Uterus (tissue), 4 donors: Measurements from ENCODE around the gene ANKRD52. TPM values are rescaled to one million over a fixed set of nuclear protein-coding genes. Genes with fewer than 3 reads are reported as not detected.

ENCODE experiments used
- DNase-seq, 2 donors: peaks; one replicate each; pipeline ENCODE4 v3.0.0-alpha.2; 2019 to 2020
- H3K27ac ChIP-seq, 2 donors: fragments of 200-600 bp; sonication (generic); 1 replicate in 1 of 2; 2 replicates in 1 of 2; pipeline ENCODE4 v1.5.1; 2016 to 2018
- H3K27me3 ChIP-seq, 2 donors: fragments of 200-600 bp; sonication (generic); one replicate each; pipeline ENCODE4 v1.5.1; 2018 to 2019; ENCODE audit warnings: control low read depth in 1 of 2
- H3K36me3 ChIP-seq, 2 donors: fragments of 200-600 bp; sonication (generic); one replicate each; pipeline ENCODE4 v1.5.1; 2019; ENCODE audit warnings: control low read depth in 1 of 2
- H3K4me1 ChIP-seq, 2 donors: fragments of 200-600 bp; sonication (generic); one replicate each; pipeline ENCODE4 v1.5.1; 2018 to 2019; ENCODE audit warnings: control low read depth in 1 of 2
- H3K4me3 ChIP-seq, 2 donors: fragments of 200-600 bp; sonication (generic); 1 replicate in 1 of 2; 2 replicates in 1 of 2; pipeline ENCODE4 v1.5.1; 2018 to 2019; ENCODE audit warnings: mild to moderate bottlenecking in 1 of 2
- H3K9me3 ChIP-seq, 2 donors: fragments of 200-600 bp; sonication (generic); one replicate each; pipeline ENCODE4 v1.5.1; 2019; ENCODE audit warnings: control low read depth in 1 of 2
- POLR2A ChIP-seq, 2 donors: fragments of 450-650 bp; IDR thresholded peaks; one replicate each; pipeline ENCODE4 v1.6.1; 2016; ENCODE audit warnings: antibody characterized with exemption in 2 of 2, mild to moderate bottlenecking in 1 of 2, moderate library complexity in 1 of 2
- intact Hi-C: fragments of 100-400 bp; cut with DNase I; formaldehyde crosslinking; loops from one replicate; pipeline ENCODE4 v1.15.1; 2023; ENCODE audit warnings: low total_unique reads
- total RNA-seq, 4 donors: library from RNA; depleted of rRNA in 3 of 4; stranded (reverse); fragments of >200 nt in 3 of 4; gene quantifications; one replicate each; pipeline versions ENCODE4 v1.1.0 to v1.2.4, GENCODE V29; 2014 to 2023
- TF ChIP-seq, protein P1 (sequence below), 4 experiments: fragments of 200-600 bp in 2 of 4; fragments of 450-650 bp in 2 of 4; sonication (generic) in 2 of 4; IDR thresholded peaks; one replicate each; pipeline ENCODE4 v1.5.1; 2016 to 2019; ENCODE audit warnings: antibody characterized with exemption in 4 of 4, mild to moderate bottlenecking in 2 of 4, moderate library complexity in 1 of 4
- donor health status: DM: yes; HTN: yes; CAD: no.

Gene ANKRD52
- total RNA-seq, 4 donors from 2014 or later = 0.88 to 35.4 (median 15.5) TPM

DNA sequence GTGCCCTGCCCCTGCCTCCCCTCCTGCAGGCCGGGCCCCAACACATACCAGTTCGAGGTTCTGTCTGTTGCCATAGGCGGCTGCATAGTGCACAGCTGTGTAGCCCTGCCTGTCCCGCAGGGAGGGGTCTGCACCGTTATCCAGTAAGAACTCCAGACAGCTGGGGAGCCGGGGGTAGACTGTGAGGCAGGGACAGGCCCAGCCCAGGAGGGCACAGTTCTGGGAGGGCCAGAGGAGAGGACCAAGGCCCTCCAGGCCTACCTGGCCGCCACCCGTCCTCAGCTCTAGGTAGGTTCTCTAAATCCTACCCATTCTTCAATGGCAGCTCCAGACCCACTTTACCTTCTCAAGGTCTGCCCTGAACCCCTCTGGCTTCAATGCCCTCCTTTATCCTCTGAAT lies 9.5 kb downstream of the ANKRD52 start:
- no peaks in the 10 kb centered on the region for H3K36me3 ChIP-seq
- no peak for DNase-seq

DNA sequence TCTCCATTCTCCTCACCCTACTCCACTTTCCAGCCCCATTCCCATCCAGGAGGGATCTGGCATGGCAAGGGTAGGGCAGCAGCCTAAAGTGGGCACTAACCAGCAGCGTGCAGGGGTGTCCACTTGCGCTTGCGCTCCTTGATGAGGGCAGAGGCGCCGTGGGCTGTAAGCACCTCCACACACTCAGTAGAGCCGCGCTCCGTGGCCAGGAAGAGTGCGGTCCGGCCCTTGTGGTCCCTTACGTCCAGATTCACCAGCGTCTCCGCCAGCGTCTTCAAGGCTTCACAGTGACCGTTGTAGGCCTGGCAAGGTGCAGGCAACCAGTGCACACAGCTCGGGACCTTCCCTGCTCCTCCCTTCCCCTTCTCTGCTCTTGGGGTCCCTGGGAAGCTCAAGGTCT lies 10.3 kb downstream of the ANKRD52 start:
- Histone ChIP-seq H3K9me3 (no peaks in the 10 kb centered on the region), H3K4me3 (no peak overlapping the region), H3K27ac (no peak overlapping the region), H3K27me3 (no peaks in the 10 kb centered on the region), H3K4me1 (no peaks in the 10 kb centered on the region), H3K36me3 (no peaks in the 10 kb centered on the region)
- intact Hi-C loops = no loop called here
- TF ChIP-seq, protein P1, sequence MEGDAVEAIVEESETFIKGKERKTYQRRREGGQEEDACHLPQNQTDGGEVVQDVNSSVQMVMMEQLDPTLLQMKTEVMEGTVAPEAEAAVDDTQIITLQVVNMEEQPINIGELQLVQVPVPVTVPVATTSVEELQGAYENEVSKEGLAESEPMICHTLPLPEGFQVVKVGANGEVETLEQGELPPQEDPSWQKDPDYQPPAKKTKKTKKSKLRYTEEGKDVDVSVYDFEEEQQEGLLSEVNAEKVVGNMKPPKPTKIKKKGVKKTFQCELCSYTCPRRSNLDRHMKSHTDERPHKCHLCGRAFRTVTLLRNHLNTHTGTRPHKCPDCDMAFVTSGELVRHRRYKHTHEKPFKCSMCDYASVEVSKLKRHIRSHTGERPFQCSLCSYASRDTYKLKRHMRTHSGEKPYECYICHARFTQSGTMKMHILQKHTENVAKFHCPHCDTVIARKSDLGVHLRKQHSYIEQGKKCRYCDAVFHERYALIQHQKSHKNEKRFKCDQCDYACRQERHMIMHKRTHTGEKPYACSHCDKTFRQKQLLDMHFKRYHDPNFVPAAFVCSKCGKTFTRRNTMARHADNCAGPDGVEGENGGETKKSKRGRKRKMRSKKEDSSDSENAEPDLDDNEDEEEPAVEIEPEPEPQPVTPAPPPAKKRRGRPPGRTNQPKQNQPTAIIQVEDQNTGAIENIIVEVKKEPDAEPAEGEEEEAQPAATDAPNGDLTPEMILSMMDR (IDR thresholded peaks at IDR 0.05) = no peak
- TF ChIP-seq POLR2A (IDR thresholded peaks at IDR 0.05) = no peak
- DNase-seq = no peak

More for the DNA sequence above, 9.5 kb downstream of the ANKRD52 start:
- Histone ChIP-seq H3K27me3 (no peaks in the 10 kb centered on the region), H3K27ac (no peak overlapping the region), H3K9me3 (no peaks in the 10 kb centered on the region), H3K4me3 (no peak overlapping the region), H3K4me1 (no peaks in the 10 kb centered on the region)
- TF ChIP-seq, protein P1 (IDR thresholded peaks at IDR 0.05) = no peak
- TF ChIP-seq POLR2A (IDR thresholded peaks at IDR 0.05) = no peak
- intact Hi-C loops = no loop called here

DNA sequence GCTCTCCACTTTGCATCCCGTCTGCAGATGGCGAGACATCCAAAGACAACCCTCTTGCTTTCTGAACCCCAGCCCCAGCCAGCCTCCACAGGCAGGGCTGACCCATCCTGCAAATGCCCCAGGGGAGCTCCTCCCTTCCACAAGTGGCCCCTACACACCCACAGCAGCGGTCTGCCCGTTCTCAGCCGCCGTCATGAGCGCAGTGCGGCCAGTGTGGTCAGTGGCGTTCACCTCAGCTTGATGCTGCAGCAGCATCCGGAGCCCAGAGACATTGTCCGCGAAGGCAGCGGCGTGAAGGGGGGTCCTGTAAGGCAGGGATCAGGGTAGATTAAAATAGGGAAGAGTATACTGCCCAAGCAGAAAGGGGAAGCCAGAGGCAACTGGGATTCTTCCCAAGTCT lies 13.7 kb downstream of the ANKRD52 start:
- Histone ChIP-seq H3K36me3 (no peaks in the 10 kb centered on the region), H3K4me3 (no peak overlapping the region), H3K9me3 (no peaks in the 10 kb centered on the region), H3K27me3 (no peaks in the 10 kb centered on the region), H3K4me1 (no peaks in the 10 kb centered on the region), H3K27ac (no peak overlapping the region)
- intact Hi-C loops = no loop called here
- TF ChIP-seq, protein P1 (IDR thresholded peaks at IDR 0.05) = no peak
- no peak for TF ChIP-seq POLR2A (IDR thresholded peaks at IDR 0.05)
- no peak for DNase-seq

DNA sequence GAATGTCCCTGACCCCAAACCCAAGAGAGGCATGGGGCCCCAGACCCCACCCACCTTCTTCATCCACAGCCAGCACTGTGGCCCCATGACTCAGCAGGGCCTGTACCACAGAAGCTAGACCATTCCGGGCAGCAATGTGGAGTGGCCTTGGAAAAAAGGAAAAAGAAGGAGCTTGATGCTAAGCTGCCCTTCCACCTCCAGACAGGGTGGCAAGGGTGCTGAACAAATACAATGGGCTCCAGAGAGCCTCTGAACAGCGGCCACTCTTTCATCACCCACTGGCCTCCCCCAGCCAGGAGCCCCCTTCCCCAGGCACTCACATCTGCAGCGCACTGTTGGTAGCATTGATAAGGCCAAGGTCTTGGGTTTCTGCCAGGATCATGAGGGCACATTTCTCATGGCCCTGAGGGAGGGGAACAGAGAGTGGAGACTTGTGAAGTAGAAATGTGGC lies 14.4 kb downstream of the ANKRD52 start:
- H3K36me3 ChIP-seq = no peaks in the 10 kb centered on the region
- no peaks in the 10 kb centered on the region for H3K9me3 ChIP-seq
- no peak overlapping the region for H3K27ac ChIP-seq

DNA sequence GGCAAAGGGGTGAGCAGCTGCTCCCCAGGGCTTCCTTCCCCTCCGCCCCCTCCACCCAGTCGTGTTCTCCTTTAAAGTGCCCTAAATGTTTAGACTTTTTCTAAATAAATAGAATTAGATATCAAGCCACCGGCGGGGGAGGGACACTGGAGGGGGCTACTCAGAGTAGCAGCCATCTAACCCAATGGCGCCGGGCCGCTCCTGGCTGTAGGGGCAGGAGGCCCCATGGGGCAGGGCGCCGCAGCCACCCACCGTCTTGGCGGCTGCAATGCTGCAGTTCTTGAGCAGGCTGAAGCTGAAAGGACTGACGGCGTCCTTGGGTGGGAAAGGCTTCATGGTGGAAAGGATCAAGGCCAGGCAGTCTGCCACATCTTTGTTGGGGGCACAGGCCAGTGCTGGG lies 15.2 kb downstream of the ANKRD52 start:
- no peak for DNase-seq
- H3K9me3 ChIP-seq = no peaks in the 10 kb centered on the region
- no peaks in the 10 kb centered on the region for H3K36me3 ChIP-seq
- H3K4me1 ChIP-seq = no peaks in the 10 kb centered on the region
- H3K27me3 ChIP-seq = no peaks in the 10 kb centered on the region
- H3K4me3 ChIP-seq = no peak overlapping the region
- no peak overlapping the region for H3K27ac ChIP-seq
- intact Hi-C loops = no loop called here
- TF ChIP-seq POLR2A (IDR thresholded peaks at IDR 0.05) = no peak
- TF ChIP-seq, protein P1 (IDR thresholded peaks at IDR 0.05) = no peak

More for the DNA sequence above, 14.4 kb downstream of the ANKRD52 start:
- no peaks in the 10 kb centered on the region for H3K4me1 ChIP-seq
- DNase-seq = no peak
- H3K4me3 ChIP-seq = no peak overlapping the region
- intact Hi-C loops = no loop called here
- TF ChIP-seq, protein P1 (IDR thresholded peaks at IDR 0.05) = no peak
- no peak for TF ChIP-seq POLR2A (IDR thresholded peaks at IDR 0.05)
- no peaks in the 10 kb centered on the region for H3K27me3 ChIP-seq
